ENCODE results near the gene DTX2.
"Not testable (repeated sequence)": the region's sequence is repeated elsewhere in the genome, so short reads cannot be mapped to it uniquely, and the experiment has no call there.

The DTX2 gene

DNA sequence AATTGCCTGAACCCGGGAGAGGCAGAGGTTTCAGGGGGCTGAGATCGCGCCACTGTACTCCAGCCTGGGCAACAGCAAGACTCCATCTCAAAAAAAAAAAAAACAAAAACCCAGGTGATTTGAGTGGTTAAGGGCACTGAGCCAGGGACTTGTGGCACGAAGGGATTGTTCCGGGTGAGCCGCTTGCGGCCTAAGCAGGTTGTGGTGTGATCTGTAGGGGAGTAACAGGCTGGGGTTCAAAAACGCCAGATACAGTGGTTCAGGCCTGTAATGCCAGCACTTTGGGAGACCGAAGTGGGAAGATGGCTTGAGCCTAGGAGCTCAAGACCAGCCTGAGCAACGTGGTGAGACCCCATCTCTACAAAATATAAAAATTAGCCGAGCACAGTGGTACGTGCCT, 17.7 kb upstream of the DTX2 start:
- DNase-seq (ENCODE audit: low read depth) = not testable (repeated sequence)

DNA sequence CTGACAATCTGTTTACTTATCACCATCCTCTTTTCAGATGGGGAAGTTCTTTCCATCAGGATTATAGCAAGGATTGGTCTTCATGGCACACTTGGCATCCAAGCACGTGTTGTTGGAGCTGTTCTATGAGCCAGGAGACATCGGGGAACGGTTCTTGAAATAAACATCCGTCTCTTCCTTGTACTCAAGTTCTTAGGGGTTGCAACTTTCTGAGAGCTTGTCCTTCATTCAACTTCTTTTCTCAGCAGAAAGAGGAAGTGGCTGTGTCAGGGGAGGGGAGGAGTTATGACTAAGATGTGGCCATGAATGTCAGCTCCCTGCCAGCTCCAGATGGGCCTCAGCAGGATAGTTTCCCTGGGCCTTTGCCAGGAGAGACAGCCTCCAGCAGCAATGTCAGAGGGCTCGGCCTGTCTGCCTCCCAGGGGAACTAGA, 15.9 kb upstream of the DTX2 start:
- DNase-seq (ENCODE audit: low read depth) = peak; percentile 27

- DNase-seq (ENCODE audit: low read depth) = not testable (repeated sequence)
These were observed 4.5 kb upstream of the DTX2 start for GRCh38 chr7:76457017-76457416.

- DNase-seq (ENCODE audit: low read depth) = not testable (repeated sequence)
These were observed 3.0 kb upstream of the DTX2 start for GRCh38 chr7:76458504-76458903.

GRCh38 chr7:76460767-76461166, 742 bp upstream of the DTX2 start:
- not testable (repeated sequence) for DNase-seq (ENCODE audit: low read depth)

DNA sequence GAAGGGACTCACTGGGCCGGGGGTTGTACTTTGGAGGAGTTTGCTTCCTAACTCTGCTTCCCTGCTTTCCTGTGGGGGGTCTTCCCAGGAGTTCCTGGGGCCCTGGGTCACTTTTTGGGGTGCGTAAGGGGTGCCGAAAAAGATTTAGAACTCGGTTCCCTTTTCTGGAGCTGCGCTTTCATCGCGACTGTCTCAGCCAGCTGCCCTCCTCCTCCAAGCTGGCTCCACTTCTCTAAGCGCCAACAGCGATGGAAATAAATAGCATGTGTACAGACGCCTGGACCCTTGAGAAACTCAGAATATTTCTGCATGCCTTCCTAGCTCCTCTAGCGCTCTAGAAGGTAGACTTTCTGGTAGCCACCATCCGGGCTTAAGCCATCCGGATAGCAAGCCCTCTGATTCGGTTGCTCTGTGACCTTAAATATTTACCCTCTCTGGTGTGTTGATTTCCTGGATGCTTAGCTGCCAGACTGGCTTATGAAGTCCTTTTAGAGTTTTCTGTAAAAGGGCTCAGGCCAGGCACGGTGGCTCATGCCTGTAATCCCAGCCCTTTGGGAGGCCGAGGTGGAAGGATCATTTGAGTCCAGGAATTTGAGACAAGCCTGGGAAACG, 868 bp downstream of the DTX2 start:
- not testable (repeated sequence) for DNase-seq (ENCODE audit: low read depth)

GRCh38 chr7:76464959-76465358, 3.5 kb downstream of the DTX2 start:
- not testable (repeated sequence) for DNase-seq (ENCODE audit: low read depth)

DNA sequence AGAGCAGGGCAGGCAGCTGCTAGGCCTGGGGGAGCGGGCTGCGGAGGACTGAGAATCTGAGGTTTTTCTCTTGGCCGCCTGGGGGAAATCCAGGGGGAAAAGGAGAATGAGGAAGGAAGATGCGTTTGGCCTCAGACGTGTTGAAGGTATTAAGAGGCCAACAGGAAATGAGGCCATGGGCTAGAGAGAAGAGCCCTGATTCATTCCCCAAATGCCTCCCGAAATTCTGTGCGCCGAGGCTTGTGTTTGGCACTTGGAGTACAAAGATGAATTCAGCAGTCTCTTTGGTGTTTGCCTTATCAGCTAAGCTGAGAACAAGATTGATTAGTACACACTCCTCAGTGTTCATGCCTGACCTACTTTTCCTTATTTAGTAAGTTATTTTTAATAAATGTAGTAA, 4.4 kb downstream of the DTX2 start:
- not testable (repeated sequence) for DNase-seq (ENCODE audit: low read depth)

GRCh38 chr7:76467743-76468404, 6.4 kb downstream of the DTX2 start:
- DNase-seq (ENCODE audit: low read depth) = not testable (repeated sequence)

DNA sequence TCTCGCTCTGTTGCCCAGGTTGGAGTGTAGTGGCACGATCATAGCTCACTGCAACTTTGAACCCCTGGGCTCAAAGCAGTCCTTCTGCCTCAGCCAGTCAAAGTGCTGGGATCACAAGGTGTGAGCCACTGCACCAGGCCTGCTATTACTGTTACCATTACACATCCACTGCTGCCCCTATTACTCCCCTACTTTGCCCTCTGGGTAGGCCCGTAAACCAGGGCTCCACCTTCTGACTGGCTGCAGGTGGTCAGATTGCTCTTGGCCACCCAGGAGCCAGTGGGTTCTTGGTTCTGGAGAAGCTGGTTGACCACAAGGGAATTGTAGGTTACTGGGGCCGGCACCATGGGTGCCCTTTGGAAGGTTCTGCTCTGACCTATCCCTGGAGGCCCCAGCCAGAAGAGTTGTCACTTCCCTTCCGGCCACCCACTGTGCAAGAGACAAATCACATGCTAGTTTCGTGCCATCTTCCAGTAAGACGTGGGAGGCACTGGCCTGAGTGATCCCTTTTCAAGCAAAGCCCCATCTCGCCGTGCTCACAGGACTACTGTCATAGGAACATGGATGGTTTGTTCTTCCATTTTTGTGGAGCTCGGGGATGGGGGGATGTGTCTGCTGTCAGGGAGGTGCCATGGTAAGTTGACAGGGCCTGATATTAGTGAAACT, 10.2 kb downstream of the DTX2 start:
- DNase-seq (ENCODE audit: low read depth) = not testable (repeated sequence)

- not testable (repeated sequence) for DNase-seq (ENCODE audit: low read depth)
These were observed 11.6 kb downstream of the DTX2 start for GRCh38 chr7:76473097-76473496.

DNA sequence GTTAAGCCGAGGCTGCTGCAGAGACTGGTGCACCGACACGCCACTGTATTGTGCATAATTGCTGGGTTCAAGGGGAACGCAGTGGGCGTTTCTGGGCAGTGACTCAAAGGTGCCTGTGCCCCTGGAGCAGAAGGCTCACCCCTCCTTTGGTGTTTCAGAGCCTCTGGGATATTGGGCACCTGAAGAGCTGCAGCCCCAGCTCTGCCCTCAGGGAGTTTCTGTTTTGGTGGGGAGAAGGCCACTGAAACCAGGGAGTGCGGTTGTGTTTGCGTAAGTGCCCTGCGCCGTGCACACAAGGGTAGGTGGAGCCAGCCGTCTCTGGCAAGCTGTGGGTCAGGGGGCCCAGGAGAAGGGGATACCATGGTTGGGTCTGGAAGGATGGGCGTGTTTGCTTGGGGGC, 14.8 kb downstream of the DTX2 start:
- DNase-seq (ENCODE audit: low read depth) = not testable (repeated sequence)

GRCh38 chr7:76476742-76477474, 15.4 kb downstream of the DTX2 start:
- not testable (repeated sequence) for DNase-seq (ENCODE audit: low read depth)

- not testable (repeated sequence) for DNase-seq (ENCODE audit: low read depth)
These were observed 18.1 kb downstream of the DTX2 start for GRCh38 chr7:76479628-76480027.

GRCh38 chr7:76480403-76481253, 19.1 kb downstream of the DTX2 start:
- not testable (repeated sequence) for DNase-seq (ENCODE audit: low read depth)

- DNase-seq (ENCODE audit: low read depth) = not testable (repeated sequence)
These were observed 21.2 kb downstream of the DTX2 start for GRCh38 chr7:76482660-76483059.

GRCh38 chr7:76483081-76483480, 21.6 kb downstream of the DTX2 start:
- not testable (repeated sequence) for DNase-seq (ENCODE audit: low read depth)

DNA sequence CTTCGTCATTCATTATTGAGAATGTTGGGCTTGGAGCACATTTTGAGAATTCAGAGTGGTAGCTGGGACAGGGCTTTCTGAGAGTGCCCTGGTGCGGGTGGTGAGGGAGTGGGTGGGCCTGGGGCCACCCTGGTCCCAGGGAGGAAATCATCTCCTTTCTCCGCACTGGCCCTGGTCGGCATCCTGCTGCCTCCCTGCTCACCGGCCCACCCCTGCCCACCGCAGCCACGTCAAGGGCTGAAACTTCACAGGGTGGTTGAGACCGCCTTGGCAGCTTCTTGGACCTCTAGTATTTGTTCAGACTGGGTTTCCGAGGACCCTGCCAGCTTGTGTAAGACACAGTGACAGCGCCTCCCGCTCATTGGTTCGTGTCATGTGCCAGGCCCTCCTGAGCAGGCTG, 22.9 kb downstream of the DTX2 start:
- not testable (repeated sequence) for DNase-seq (ENCODE audit: low read depth)

- DNase-seq (ENCODE audit: low read depth) = not testable (repeated sequence)
These were observed 24.5 kb downstream of the DTX2 start for GRCh38 chr7:76485822-76486610.

GRCh38 chr7:76486618-76487017, 25.1 kb downstream of the DTX2 start:
- DNase-seq (ENCODE audit: low read depth) = not testable (repeated sequence)

GRCh38 chr7:76487969-76488368, 26.5 kb downstream of the DTX2 start:
- not testable (repeated sequence) for DNase-seq (ENCODE audit: low read depth)
